K562 (cell line): ENCODE measurements around the gene GGPS1. TPM values are rescaled to one million over a fixed set of nuclear protein-coding genes. Genes with fewer than 3 reads are reported as not detected.

Experiments
- BRF1 ChIP-seq: IDR thresholded peaks from 3 replicates; pipeline ENCODE4 v1.6.1; 2011; ENCODE audit warnings: borderline replicate concordance, mild to moderate bottlenecking; ENCODE audit not compliant: insufficient read length; ENCODE audit errors: extremely low read depth
- CHD2 ChIP-seq: IDR thresholded peaks from 2 replicates; pipeline ENCODE4 v1.6.1; 2011; ENCODE audit warnings: low read depth, low read length
- DACH1 ChIP-seq: fragments of 450-650 bp; IDR thresholded peaks from 2 replicates; pipeline ENCODE4 v1.6.1; 2018; ENCODE audit not compliant: partially characterized antibody
- EP400 ChIP-seq: fragments of 450-650 bp; IDR thresholded peaks from 2 replicates; pipeline ENCODE4 v1.6.1; 2017; ENCODE audit warnings: antibody characterized with exemption, mild to moderate bottlenecking, moderate library complexity
- ERF ChIP-seq: fragments of 450-650 bp; formaldehyde crosslinking; IDR thresholded peaks from 2 replicates; pipeline ENCODE4 v1.4.0; 2020; ENCODE audit warnings: mild to moderate bottlenecking, mixed read lengths
- EWSR1 ChIP-seq: fragments of 450-650 bp; IDR thresholded peaks from 2 replicates; pipeline ENCODE4 v1.6.1; 2018; ENCODE audit warnings: borderline replicate concordance, mild to moderate bottlenecking, low read depth, moderate library complexity; ENCODE audit not compliant: partially characterized antibody
- FOS ChIP-seq: IDR thresholded peaks from 3 replicates; pipeline ENCODE4 v1.6.1; 2011; ENCODE audit not compliant: insufficient read length; ENCODE audit errors: extremely low read depth
- FOXK2 ChIP-seq, 2 experiments: fragments of 450-650 bp; IDR thresholded peaks in 1 of 2; conservative IDR thresholded peaks in 1 of 2; 2 replicates each; pipeline ENCODE4 v1.6.1; 2016; ENCODE audit warnings: low read depth in 2 of 2, mild to moderate bottlenecking in 1 of 2
- GABPB2 ChIP-seq: fragments of 250-450 bp; sonication (Bioruptor Pico); conservative IDR thresholded peaks from 2 replicates; pipeline ENCODE4 v1.5.1; 2021; ENCODE audit warnings: mild to moderate bottlenecking
- LCOR ChIP-seq: sonication (generic); formaldehyde crosslinking; IDR thresholded peaks from 2 replicates; pipeline ENCODE4 v1.8.0; 2022; ENCODE audit warnings: mild to moderate bottlenecking, missing genetic modification reagents
- NFATC3 ChIP-seq: fragments of 450-650 bp; IDR thresholded peaks from 2 replicates; pipeline ENCODE4 v1.6.1; 2017; ENCODE audit warnings: mild to moderate bottlenecking
- POLR2G ChIP-seq: fragments of 200-400 bp; formaldehyde crosslinking; IDR thresholded peaks from 2 replicates; pipeline ENCODE4 v1.6.1; 2017; ENCODE audit warnings: low read depth, mild to moderate bottlenecking, antibody characterized with exemption, low read length, moderate library complexity
- PPARD ChIP-seq: fragments of 250-450 bp; sonication (Bioruptor Pico); IDR thresholded peaks from 2 replicates; pipeline ENCODE4 v1.8.0; 2022; ENCODE audit warnings: inconsistent platforms, mild to moderate bottlenecking, moderate library complexity
- TBL1XR1 ChIP-seq, 2 experiments: IDR thresholded peaks; 2 replicates each; pipeline ENCODE4 v1.6.1; 2012; ENCODE audit warnings: improper control_type of control experiment in 2 of 2, low read length in 2 of 2, mild to moderate bottlenecking in 1 of 2
- TCFL5 ChIP-seq: fragments of 250-450 bp; sonication (Bioruptor Pico); conservative IDR thresholded peaks from 2 replicates; pipeline ENCODE4 v1.6.1; 2021; ENCODE audit warnings: mild to moderate bottlenecking, moderate library complexity, matching md5 sums
- ZBTB8A ChIP-seq: fragments of 450-650 bp; IDR thresholded peaks from 2 replicates; pipeline ENCODE4 v1.6.1; 2018; ENCODE audit warnings: mild to moderate bottlenecking, moderate library complexity; ENCODE audit not compliant: partially characterized antibody
- ZNF175 ChIP-seq: fragments of 200-800 bp; sonication (Bioruptor generic); IDR thresholded peaks from 2 replicates; pipeline ENCODE4 v1.6.1; 2016; ENCODE audit warnings: low read depth, mild to moderate bottlenecking, missing genetic modification characterization, missing compliant biosample characterization
- ZNF639 ChIP-seq, 2 experiments: fragments of 200-800 bp in 1 of 2; sonication (Bioruptor generic) in 1 of 2; sonication (generic) in 1 of 2; formaldehyde crosslinking in 1 of 2; IDR thresholded peaks in 1 of 2; conservative IDR thresholded peaks in 1 of 2; 2 replicates each; pipeline versions ENCODE4 v1.5.0 to v1.6.1; 2016 to 2020; ENCODE audit warnings: missing compliant biosample characterization in 1 of 2, missing genetic modification characterization in 1 of 2, missing genetic modification reagents in 1 of 2
- ZNF778 ChIP-seq: fragments of 450-650 bp; formaldehyde crosslinking; IDR thresholded peaks from 2 replicates; pipeline ENCODE4 v1.4.0; 2020; ENCODE audit warnings: mild to moderate bottlenecking, moderate library complexity
- ZNF830 ChIP-seq: fragments of 250-450 bp; sonication (Bioruptor Pico); IDR thresholded peaks from 2 replicates; pipeline ENCODE4 v1.5.0; 2021; ENCODE audit warnings: mild to moderate bottlenecking
- polyA plus RNA-seq, 8 experiments: library from polyadenylated mRNA; depleted of rRNA in 4 of 8; stranded (reverse) in 5 of 8; unstranded in 3 of 8; fragments of >200 nt; fragmentation: Nextera tagmentation in 2 of 8; fragmentation: Illumina TruSeq in 1 of 8; extraction: Ambion mirVana in 2 of 8; extraction: Trizol in 1 of 8; gene quantifications; 2 replicates each; pipeline versions ENCODE4 v1.2.1 to v1.2.3, GENCODE V29; 2011 to 2014; ENCODE audit warnings: inconsistent platforms in 1 of 8, missing spikeins in 1 of 8
- total RNA-seq, 7 experiments: library from RNA; depleted of rRNA in 6 of 7; stranded (reverse); fragments of >200 nt in 6 of 7; fragmentation: Illumina TruSeq in 2 of 7; extraction: Trizol in 2 of 7; gene quantifications; 2 replicates each; pipeline versions ENCODE4 v1.2.1 to v1.2.3, GENCODE V29; 2011 to 2021; ENCODE audit warnings: low replicate concordance in 1 of 7
- TF ChIP-seq, protein P1 (sequence below): fragments of 450-650 bp; IDR thresholded peaks from 2 replicates; pipeline ENCODE4 v1.6.1; 2016; ENCODE audit warnings: low read depth, mild to moderate bottlenecking, moderate library complexity
- TF ChIP-seq, protein P2 (sequence below), 3 experiments: IDR thresholded peaks in 2 of 3; conservative IDR thresholded peaks in 1 of 3; 2 replicates each; pipeline ENCODE4 v1.5.1; 2011 to 2012; ENCODE audit warnings: low read length in 3 of 3, mild to moderate bottlenecking in 3 of 3, control low read depth in 2 of 3, improper control_type of control experiment in 1 of 3, inconsistent platforms in 1 of 3, low read depth in 1 of 3, mixed read lengths in 1 of 3, moderate library complexity in 1 of 3; ENCODE audit not compliant: insufficient read depth in 2 of 3
- TF ChIP-seq, protein P3 (sequence below), 2 experiments: fragments of 450-650 bp; IDR thresholded peaks; 2 replicates each; pipeline ENCODE4 v1.6.1; 2016

Gene GGPS1
- total and polyA plus RNA-seq, 9 of the 15 experiments (the other 6 are each of a cell fraction or from before 2014, with no cell fraction given): 18.8 to 104 (median 56.3) TPM

GRCh38 chr1:235326719-235327558 is 1.4 kb upstream of the GGPS1 start (continued):
- TF ChIP-seq CHD2: no peak
- TF ChIP-seq ERF (CRISPR knock-in tag): no peak
- TF ChIP-seq ZNF830 (CRISPR knock-in tag): no peak
- no peak for TF ChIP-seq GABPB2 (CRISPR knock-in tag)
- no peak for TF ChIP-seq TCFL5
- no peak for TF ChIP-seq TBL1XR1 (IDR thresholded peaks at IDR 0.05; ENCODE audit: low read length in 2 of 2)
- TF ChIP-seq DACH1: no peak
- TF ChIP-seq FOS: no peak
- TF ChIP-seq BRF1: no peak
- TF ChIP-seq ZNF175 (CRISPR knock-in tag): no peak
- TF ChIP-seq ZNF639 (CRISPR knock-in tag; conservative IDR thresholded peaks at IDR 0.05 in 1 of 2, IDR thresholded peaks at IDR 0.05 in 1 of 2): no peak
- no peak for TF ChIP-seq FOXK2 (conservative IDR thresholded peaks at IDR 0.05 in 1 of 2, IDR thresholded peaks at IDR 0.05 in 1 of 2; ENCODE audit: low read depth in 2 of 2)
- TF ChIP-seq EWSR1: no peak
- TF ChIP-seq POLR2G: peak; percentile 8; the same call in 1 of the 2 replicates
- no peak for TF ChIP-seq ZNF778 (CRISPR knock-in tag)
- TF ChIP-seq, protein P1, sequence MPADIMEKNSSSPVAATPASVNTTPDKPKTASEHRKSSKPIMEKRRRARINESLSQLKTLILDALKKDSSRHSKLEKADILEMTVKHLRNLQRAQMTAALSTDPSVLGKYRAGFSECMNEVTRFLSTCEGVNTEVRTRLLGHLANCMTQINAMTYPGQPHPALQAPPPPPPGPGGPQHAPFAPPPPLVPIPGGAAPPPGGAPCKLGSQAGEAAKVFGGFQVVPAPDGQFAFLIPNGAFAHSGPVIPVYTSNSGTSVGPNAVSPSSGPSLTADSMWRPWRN: no peak
- TF ChIP-seq LCOR (CRISPR knock-in tag): no peak
- TF ChIP-seq NFATC3: no peak
- TF ChIP-seq ZBTB8A: no peak
- TF ChIP-seq, protein P2, sequence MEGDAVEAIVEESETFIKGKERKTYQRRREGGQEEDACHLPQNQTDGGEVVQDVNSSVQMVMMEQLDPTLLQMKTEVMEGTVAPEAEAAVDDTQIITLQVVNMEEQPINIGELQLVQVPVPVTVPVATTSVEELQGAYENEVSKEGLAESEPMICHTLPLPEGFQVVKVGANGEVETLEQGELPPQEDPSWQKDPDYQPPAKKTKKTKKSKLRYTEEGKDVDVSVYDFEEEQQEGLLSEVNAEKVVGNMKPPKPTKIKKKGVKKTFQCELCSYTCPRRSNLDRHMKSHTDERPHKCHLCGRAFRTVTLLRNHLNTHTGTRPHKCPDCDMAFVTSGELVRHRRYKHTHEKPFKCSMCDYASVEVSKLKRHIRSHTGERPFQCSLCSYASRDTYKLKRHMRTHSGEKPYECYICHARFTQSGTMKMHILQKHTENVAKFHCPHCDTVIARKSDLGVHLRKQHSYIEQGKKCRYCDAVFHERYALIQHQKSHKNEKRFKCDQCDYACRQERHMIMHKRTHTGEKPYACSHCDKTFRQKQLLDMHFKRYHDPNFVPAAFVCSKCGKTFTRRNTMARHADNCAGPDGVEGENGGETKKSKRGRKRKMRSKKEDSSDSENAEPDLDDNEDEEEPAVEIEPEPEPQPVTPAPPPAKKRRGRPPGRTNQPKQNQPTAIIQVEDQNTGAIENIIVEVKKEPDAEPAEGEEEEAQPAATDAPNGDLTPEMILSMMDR (IDR thresholded peaks at IDR 0.05 in 2 of 3, conservative IDR thresholded peaks at IDR 0.05 in 1 of 3; ENCODE audit: insufficient read depth in 2 of 3, low read depth in 1 of 3, low read length in 3 of 3): no peak
- TF ChIP-seq PPARD: no peak
- TF ChIP-seq, protein P3, sequence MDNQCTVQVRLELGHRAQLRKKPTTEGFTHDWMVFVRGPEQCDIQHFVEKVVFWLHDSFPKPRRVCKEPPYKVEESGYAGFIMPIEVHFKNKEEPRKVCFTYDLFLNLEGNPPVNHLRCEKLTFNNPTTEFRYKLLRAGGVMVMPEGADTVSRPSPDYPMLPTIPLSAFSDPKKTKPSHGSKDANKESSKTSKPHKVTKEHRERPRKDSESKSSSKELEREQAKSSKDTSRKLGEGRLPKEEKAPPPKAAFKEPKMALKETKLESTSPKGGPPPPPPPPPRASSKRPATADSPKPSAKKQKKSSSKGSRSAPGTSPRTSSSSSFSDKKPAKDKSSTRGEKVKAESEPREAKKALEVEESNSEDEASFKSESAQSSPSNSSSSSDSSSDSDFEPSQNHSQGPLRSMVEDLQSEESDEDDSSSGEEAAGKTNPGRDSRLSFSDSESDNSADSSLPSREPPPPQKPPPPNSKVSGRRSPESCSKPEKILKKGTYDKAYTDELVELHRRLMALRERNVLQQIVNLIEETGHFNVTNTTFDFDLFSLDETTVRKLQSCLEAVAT (IDR thresholded peaks at IDR 0.05): peak in 1 of 2 experiments; percentile 65; a peak in 1 of 4 replicates
- TF ChIP-seq EP400: peak; percentile 50; the same call in 1 of the 2 replicates
